T follicular helper cell (primary cell): Measurements from ENCODE around the gene NIPA2.
"Not testable (repeated sequence)": the region's sequence is repeated elsewhere in the genome, so short reads cannot be mapped to it uniquely, and the experiment has no call there.

Source experiments
- DNase-seq: peaks from one replicate; pipeline ENCODE4 v3.0.0-alpha.2; 2020; ENCODE audit warnings: low read depth
- total RNA-seq, 2 experiments: gene quantifications; one replicate each; lab custom pipeline; 2026; lab: John Stamatoyannopoulos, UW

NIPA2 gene
- 81.1 to 161 reads per million in 2 experiments for total RNA-seq

DNA sequence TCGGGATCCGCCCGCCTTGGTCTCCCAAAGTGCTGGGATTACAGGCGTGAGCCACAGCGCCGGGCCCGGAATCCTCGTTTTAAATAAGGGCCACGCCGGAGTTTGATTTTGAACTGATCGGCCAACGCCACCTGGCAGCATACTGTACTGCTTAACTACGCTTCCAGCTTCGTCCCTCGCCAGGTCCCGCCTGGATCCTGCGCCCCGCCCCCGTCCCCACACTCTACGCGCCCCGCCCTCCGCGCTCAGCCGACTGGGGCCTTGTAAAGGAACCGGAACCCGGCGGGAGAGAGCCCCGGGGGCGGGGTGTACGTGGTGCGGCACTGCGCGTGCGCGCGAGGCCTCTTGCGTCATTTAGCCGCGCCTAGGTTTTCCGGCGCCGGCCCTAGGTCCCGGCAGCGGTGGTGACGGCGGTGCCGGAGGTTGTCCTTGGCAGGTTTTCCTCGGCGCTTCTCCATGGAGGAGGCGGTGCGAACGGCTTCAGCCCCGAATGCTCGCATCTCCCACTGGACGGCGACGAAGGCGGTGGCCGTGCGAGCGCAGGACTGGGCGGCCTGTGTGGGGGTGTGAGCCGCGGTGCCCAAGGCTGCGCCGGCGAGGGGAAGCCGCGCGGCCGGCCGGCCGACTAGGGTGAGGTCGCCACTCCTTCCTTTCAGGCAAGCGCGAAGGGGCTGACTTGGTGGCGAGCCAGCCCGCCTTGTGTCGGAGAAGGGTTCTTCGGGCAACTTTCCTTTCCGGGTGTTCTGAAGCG, at the start of gene NIPA2:
NIPA2 (plus strand) TSS at position 375 of the 751 bp plus-strand sequence. CDS start 13,066 bp downstream, outside the sequence.
- peak; percentile 97 for DNase-seq

DNA sequence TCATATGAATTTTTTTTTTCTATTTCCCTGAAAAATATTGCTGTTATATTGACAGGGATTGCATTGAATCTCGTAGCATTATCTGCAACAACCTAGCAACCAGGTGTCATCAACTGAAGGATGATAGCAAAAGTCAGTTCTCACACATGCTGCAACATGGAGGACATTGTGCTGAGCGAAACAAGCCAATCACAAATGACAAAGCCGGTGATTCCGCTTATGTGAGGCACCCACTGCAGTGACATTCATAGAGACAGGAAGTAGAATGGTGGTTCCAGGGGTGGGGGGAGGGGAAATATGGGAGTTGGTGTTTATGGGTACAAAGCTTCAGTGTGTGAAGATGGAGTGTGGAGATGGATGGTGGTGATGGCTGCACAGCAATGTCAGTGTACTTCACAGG, 44.4 kb upstream of the NIPA2 start:
- no peak for DNase-seq

DNA sequence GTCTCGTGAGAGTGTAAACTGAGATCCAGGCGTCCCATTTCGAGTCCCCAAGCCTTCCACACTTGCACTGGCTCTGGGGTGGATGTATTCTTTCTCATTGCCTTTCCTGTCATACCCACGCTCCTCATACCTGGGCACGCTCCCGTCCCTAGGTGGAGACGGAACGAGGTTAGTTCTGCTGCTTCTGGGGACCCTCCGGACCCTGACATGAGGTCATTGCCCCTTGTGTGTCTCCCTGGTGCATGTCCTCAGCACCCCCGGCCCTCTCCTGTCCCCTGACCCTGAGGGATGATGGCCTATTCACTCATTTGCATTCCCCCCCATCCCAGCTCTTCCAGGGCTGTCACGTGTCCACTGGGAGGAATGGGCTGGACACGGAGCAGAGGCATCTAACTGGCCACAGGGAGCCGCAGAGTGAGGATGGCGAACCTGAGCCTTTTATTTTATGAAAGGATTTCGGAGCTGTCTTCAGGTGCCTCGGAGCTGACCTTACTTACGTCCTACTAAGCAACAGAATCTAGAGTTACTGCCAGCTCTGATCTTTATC, 43.8 kb upstream of the NIPA2 start:
- DNase-seq = no peak

DNA sequence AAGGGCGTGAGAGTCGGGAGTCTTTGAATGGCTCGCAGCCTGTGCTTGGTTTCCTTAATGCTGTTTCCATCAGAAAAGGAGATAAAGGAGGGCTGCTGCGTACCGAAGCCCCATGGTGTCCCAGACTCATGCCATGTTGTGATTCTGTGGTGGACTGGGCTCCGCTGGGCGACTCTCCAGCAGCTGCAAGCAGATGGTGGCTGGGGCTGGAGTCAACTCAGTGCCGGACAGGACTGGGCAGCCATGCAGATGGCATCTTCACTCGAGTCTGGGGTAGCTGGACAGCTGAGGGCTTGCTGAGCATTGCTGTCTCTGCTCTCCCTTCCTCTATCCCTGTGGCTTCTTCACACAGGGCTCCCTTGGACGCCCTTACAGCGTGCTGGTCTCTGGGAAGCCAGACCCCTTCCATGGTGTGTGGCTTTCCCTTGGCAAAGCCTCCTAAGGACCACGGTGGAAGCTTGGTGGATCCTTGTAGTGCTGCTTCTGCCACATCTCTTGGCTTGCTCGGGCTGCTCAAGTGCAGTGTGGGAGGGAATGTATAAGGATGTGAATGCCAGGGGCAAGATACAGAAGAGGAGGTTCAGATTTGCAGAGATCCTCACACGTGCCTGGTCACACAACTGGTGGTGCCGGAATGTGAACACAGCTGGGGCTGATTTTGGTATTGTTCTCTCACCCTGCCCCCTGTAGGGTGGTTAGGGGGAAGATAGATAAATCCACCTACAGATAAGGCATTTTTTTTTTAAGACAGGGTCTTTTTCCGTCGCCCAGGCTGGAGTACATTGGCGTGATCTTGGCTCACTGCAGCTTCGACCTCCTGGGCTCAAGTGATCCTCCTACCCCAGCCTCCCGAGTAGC, 43.0 kb upstream of the NIPA2 start:
- no peak for DNase-seq

DNA sequence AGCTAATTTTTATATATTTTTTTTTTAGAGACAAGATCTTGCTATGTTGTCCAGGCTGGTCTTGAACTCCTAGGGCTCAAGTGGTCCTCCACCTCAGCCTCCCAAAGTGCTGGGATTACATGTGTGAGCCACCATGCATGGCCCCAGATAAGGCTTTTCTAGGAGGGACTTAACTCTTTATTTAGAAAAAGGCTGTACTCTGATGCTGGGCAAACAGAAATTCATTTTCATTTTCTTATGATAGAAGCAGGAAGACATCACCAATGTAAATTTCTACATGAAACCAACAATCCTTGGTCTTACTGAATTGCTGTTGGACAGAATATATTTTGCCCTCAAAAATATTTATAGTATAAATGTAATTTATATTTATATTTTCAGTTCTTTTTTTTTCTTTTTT, 42.4 kb upstream of the NIPA2 start:
- DNase-seq = no peak

DNA sequence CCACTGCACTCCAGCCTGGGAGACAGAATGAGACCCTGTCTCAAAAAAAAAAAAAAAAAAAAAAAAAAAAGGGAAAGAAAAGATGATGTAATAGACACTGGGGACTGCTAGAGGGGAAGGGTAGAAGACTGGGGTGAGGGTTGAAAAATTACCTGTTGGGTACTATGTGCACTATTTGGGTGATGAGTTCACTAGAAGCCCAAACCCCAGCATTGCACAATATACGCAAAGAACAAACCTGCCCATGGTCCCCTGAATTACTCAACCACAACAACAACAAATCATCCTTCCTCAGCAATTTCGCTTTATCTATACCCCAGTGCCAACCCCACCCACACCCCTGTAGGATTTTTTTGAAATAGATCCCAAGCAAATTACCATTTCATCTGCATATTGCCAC, 38.6 kb upstream of the NIPA2 start:
- DNase-seq = no peak

DNA sequence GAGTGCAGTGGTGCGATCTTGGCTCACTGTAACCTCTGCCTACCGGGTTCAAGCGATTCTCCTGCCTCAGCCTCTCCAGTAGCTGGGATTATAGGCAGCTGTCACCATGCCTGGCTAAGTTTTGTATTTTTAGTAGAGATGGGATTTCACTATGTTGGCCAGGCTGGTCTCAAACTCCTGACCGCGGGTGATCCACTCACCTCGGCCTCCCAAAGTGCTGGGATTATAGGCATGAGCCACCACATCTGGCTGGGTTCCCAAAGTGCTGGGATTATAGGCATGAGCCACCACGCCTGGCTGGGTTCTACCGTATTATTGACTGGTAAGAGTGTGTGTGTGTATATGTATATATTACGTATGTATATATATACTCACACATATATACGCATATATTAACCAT, 35.5 kb upstream of the NIPA2 start:
- DNase-seq = not testable (repeated sequence)

DNA sequence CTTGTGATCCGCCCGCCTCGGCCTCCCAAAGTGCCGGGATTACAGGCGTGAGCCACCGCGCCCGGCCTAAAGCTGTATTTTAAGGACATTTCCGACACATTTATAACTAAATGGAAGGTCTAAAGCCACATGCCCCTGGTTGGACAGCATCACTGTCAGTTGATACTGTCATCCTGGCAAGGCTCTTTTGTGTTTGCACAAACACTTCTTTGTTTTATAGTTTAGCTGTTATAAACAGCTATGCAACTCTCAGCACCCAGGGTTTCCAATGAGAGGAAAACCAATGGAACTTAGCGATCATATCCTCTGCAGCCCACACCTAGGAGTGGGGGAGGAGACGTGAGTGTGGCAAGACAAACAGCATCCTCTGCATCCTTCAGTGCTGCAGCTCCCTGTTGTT, 32.3 kb upstream of the NIPA2 start:
- no peak for DNase-seq

DNA sequence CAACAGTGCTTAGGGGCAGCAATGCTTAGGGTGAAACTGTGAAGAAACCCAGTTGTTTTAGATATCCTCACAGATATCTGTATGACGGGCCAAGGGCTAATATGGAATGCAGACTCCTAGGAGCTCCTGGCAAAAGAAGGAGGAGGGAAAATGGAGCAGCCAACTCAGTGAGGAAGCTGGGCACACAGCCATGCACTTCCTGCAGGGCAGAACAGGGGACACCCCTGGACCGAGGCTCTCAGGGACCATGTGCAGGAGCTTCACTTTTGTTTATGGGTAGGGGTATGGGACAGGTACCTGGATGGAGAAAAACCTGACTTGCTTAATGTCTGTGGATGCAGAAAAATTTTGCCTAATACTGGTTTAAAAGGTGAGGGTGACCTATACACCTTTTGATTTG, 31.8 kb upstream of the NIPA2 start:
- no peak for DNase-seq

DNA sequence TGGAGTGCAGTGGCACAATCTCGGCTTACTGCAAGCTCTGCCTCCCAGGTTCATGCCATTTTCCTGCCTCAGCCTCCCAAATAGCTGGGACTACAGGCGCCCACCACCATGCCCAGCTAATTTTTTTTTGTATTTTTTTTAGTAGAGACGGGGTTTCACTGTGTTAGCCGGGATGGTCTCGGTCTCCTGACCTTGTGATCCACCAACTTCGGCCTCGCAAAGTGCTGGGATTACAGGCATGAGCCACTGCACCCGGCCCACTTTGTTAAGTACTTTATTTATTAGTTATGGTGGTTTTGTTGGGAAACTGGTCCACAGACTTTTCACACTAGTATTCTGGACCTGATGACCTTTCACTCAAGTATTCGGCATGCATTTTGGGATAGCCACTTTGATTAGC, 30.6 kb upstream of the NIPA2 start:
- not testable (repeated sequence) for DNase-seq

DNA sequence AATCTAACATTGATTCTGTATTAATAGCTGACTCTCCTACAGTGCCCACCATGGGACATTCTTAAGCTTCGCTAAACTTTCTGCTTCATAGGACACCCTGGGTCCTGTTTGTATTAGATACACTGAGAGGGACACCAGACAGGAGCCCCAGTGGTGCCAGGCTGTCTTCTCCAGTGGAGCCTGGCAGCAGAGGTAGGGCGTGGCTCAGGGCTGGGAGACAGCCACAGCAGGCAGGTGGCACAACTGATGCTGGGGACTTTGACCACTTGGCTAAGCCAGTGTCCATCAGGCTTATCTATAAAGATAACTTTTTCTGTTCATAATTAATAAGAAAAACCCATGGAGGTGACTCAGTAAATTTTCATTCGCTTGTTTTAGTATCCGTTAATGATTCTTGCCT, 30.2 kb upstream of the NIPA2 start:
- no peak for DNase-seq

DNA sequence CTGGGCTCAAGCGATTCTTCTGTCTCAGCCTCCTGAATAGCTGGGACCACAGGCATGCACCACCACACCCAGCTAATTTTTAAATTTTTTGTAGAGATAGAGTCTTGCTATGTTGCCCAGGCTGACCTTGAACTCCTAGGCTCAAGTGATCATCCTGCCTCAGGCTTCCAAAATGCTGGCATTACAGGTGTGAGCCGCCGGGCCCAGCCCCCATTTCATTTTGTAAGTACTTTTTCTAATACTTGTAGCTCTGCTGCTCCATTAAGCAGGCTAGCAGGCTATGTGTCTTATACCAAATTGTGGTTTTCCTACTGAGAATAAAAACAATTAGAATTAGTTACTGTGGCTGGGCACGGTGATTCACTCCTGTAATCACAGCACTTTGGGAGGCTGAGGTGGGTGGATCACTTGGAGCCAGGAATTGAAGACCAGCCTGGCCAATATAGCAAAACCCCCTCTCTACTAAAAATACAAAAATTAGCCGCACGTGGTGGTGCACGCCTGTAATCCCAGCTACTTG, 29.6 kb upstream of the NIPA2 start:
- DNase-seq = no peak

DNA sequence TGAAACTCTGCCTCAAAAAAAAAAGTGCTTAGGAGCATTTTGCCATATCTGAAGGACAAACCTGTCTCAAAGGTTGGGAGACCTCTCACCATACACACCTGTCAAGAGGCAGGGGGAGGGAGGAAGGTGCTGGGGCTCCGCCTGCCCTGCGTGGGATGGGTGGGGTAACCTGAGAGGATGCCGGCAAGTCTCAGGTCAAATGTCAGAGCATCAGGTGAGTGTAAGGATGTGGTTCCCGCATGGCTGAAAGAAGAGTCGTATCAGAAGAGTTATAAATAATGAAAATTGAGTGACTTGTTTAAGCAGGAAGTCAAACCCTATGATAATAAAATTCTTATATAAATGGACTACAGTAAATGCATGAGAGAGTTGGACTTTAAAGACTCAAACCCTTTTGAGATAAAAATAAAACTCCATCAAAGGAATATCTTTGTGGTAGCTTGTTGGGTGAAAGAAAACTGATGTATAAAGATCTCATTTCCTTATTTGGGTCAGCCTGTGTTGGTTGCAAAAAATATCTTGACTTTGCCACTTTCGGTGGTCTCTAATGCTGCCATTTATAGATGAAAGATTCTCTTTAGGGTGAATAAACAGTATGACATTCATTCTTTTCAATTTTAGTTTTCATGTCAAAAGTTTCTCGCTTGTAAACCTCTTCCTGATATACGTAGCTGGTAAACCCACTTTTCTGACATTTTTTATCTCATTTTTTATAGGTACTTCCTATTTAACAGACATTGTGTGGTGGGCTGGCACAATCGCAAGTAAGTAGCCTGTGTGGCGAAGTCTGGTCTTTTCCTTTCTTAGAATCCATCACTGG, 28.2 kb upstream of the NIPA2 start:
- DNase-seq = no peak

DNA sequence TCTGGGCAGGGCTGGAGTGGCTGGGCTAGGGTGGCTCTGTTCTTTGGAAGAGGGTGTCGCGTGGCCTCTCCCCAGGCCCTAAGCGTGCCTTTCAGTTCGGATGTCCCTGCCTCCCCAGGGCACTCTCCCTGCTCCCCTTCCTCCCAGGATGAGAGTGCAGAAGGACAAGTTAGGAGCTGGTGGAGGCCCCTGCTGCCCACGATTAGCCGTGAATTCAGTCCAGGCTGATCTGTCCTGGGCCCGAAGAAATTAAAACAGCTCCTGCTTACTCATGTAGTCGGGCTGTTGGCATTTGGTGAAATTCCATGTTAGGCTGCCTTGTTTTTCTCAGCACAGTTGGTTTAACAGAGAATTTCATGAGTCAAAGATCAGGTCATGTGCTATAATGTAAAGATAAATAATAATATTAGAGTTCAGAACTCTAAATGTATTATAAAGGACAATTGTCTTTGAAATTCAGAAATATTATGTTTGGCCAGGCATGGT, 27.6 kb upstream of the NIPA2 start:
- no peak for DNase-seq

DNA sequence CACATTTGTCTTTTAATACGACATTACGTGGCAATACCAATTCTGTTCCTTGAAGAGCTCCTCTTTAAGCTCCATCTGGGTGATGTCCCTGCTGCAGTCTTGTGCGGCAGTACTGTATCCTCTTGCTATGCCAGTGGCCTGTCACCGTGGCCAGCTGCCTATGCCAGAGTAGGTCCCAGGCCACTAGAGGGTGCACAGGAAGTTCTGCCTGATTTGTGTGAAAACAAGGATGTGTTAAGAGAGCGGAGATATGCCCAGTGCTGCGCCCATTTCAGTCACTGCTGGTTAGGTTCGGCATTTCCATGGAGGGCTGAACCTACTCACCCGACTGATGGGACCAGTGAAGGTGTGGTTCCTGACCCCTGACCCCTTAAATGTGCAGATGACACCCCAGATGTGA, 26.8 kb upstream of the NIPA2 start:
- no peak for DNase-seq

DNA sequence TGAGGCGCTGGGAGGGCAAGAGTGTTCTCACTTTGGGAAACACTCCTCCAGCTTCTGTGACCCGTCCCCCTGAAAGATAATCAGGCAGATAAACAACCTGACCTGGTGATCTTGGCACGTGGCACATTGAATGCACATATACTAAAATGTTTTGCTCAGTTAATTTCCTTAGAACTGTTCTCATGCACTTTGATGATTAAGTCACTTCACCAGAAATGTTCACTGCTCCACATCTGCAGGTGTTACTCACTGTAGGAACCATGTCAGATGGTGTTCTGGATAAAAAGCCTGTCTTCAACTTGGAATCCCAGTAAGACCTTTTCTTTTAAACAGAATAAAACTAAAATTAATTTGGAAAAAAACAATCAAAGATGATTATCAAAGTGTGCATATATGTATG, 24.6 kb upstream of the NIPA2 start:
- no peak for DNase-seq

DNA sequence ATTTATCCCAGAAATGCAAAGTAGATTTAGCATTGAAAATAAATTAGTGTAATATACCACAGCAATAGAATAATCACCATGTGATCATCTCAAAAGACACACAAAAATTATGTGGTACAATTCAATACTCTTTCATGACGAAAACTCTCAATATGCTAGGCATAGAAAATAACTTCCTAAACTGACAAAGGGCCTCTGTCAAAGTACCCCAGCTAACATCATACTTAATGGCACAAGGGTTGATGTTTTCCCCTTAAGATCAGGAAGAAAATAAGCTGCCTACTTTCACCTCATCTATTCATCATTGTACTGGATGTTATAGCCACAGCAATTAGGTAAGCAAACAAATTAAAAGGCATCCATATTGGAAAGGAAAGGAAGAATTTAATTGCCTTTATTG, 22.7 kb upstream of the NIPA2 start:
- DNase-seq = no peak

DNA sequence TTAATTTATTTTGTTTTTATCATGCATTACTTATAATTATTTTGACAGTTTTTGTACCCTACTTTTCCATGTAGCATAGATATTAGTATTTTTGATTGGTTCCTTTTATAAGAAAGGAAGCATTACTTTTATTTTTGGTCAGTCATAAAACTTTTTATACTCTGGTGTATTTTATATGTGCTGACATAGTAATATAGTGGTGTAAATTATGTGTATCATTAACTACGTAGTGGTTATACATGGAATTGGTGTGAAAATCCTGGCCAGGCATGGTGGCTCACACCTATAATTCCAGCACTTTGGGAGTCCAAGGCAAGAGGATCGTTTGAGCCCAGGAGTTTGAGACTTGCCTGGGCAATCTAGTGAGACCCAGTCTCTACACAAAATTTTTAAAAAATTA, 18.8 kb upstream of the NIPA2 start:
- DNase-seq = no peak

DNA sequence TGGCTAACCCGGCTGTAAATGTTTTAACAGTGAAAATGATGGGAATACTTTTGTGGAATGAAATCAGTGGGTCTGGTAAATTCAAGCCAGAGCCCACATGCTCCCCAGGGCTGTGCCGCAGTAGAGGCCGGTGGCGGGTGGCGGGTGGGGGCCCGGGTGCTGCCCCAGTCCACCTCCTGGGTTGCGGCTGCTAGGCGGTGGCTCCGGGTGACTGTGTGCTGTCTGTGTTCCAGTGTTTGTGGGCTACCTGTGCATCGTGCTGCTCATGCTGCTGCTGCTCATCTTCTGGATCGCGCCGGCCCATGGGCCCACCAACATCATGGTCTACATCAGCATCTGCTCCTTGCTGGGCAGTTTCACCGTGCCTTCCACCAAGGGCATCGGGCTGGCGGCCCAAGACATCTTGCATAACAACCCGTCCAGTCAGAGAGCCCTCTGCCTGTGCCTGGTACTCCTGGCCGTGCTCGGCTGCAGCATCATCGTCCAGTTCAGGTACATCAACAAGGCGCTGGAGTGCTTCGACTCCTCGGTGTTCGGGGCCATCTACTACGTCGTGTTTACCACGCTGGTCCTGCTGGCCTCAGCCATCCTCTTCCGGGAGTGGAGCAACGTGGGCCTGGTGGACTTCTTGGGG, 14.9 kb upstream of the NIPA2 start:
- no peak for DNase-seq

DNA sequence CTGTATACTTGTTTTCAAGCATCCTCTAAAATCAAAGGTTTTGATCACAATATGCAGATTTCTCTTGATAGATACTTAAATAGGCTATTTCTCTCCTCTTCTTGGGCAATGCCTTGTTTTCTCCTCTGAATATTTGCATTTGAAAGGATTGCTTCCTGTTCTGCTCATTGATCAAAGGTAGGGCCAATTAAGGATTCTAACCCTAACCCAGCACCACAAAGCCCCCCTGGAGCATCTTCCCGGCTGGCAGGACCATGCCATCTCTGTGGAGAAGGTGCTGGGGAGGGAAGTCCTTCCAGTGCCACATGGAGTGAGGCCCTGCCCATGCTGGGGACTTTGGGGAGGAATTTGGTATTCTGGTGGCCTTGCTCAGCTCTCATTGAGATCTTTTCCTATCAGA, 11.3 kb upstream of the NIPA2 start:
- no peak for DNase-seq

DNA sequence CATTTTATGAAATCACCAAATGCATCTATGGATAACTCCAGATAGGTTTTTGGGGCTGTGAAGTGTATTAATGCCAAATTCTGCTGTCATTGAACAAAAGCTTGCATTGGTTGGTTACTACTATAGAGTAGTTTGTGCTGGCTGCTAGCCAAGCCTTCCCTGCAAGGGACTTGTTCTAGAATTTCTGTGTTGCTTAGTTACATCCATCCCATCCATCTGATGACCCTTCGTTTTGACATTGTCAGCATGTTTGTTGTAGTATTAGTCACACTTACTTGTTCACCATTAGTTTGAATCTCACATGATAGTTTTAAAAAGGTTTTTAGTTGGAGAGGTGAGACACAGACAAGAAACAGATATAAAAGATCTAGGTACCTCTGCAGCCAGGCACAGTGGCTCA, 7.0 kb upstream of the NIPA2 start:
- DNase-seq = no peak
